CD14-positive monocyte (primary cell): ENCODE results near the gene EYA4. TPM values are rescaled to one million over a fixed set of nuclear protein-coding genes. Genes with fewer than 3 reads are reported as not detected.

ENCODE experiments used
- DNase-seq, 3 donors: peaks; one replicate each; pipeline ENCODE4 v3.0.0-alpha.2; 2011 to 2022
- H2AFZ ChIP-seq: 2 replicates; pipeline ENCODE4 v1.6.0; 2012; ENCODE audit warnings: mild to moderate bottlenecking, low read depth, low read length, inconsistent platforms; ENCODE audit not compliant: insufficient read depth, poor library complexity, severe bottlenecking
- H3K27ac ChIP-seq, 2 donors: 1 replicate in 1 of 2; 2 replicates in 1 of 2; pipeline ENCODE4 v1.5.1; 2012 to 2013; ENCODE audit warnings: low read length in 2 of 2, control low read depth in 1 of 2, inconsistent platforms in 1 of 2, low read depth in 1 of 2, mild to moderate bottlenecking in 1 of 2
- H3K27me3 ChIP-seq, 2 donors: one replicate each; pipeline versions ENCODE4 v1.6.0 to v1.6.1; 2011 to 2013; ENCODE audit warnings: low read length in 2 of 2; ENCODE audit not compliant: control insufficient read depth in 2 of 2, insufficient read depth in 2 of 2
- H3K36me3 ChIP-seq, 2 donors: replicated peaks in 1 of 2; 1 replicate in 1 of 2; 2 replicates in 1 of 2; pipeline versions ENCODE4 v1.5.1 to v1.6.1; 2012 to 2013; ENCODE audit warnings: low read length in 2 of 2, control low read depth in 1 of 2, inconsistent platforms in 1 of 2, mild to moderate bottlenecking in 1 of 2; ENCODE audit not compliant: insufficient read depth in 2 of 2, control insufficient read depth in 1 of 2
- H3K4me1 ChIP-seq, 2 donors: 1 replicate in 1 of 2; 2 replicates in 1 of 2; pipeline versions ENCODE4 v1.5.1 to v1.6.1; 2012 to 2013; ENCODE audit warnings: low read length in 2 of 2, control low read depth in 1 of 2, inconsistent platforms in 1 of 2, mild to moderate bottlenecking in 1 of 2, moderate library complexity in 1 of 2; ENCODE audit not compliant: insufficient read depth in 2 of 2, control insufficient read depth in 1 of 2
- H3K4me2 ChIP-seq: replicated peaks from 2 replicates; pipeline ENCODE3; 2012; ENCODE audit warnings: low read length, moderate library complexity, mild to moderate bottlenecking; ENCODE audit not compliant: poor library complexity, severe bottlenecking; ENCODE audit errors: extremely low read depth
- H3K4me3 ChIP-seq, 3 experiments: fragments of 200-600 bp in 1 of 3; sonication (generic) in 1 of 3; replicated peaks in 1 of 3; 1 replicate in 2 of 3; 2 replicates in 1 of 3; pipeline ENCODE4 v1.5.1; 2011 to 2013; ENCODE audit warnings: low read length in 3 of 3, mild to moderate bottlenecking in 3 of 3, control low read depth in 2 of 3, low read depth in 2 of 3, inconsistent platforms in 1 of 3, moderate library complexity in 1 of 3
- H3K79me2 ChIP-seq: 2 replicates; pipeline ENCODE4 v1.6.0; 2012; ENCODE audit warnings: mild to moderate bottlenecking, control low read depth, inconsistent platforms, low read length, moderate library complexity; ENCODE audit not compliant: insufficient read depth
- H3K9ac ChIP-seq: 2 replicates; pipeline ENCODE4 v1.6.0; 2017; ENCODE audit warnings: low read length, mild to moderate bottlenecking; ENCODE audit not compliant: insufficient read depth, poor library complexity, severe bottlenecking
- H3K9me3 ChIP-seq, 2 donors: replicated peaks in 1 of 2; 1 replicate in 1 of 2; 2 replicates in 1 of 2; pipeline versions ENCODE4 v1.5.1 to v1.6.1; 2012 to 2013; ENCODE audit warnings: low read length in 2 of 2, control low read depth in 1 of 2; ENCODE audit not compliant: control insufficient read depth in 1 of 2, insufficient read depth in 1 of 2
- H4K20me1 ChIP-seq: 2 replicates; pipeline ENCODE4 v1.6.0; 2012; ENCODE audit warnings: mild to moderate bottlenecking, low read length, control low read depth, moderate library complexity; ENCODE audit not compliant: insufficient read depth
- H3K27ac Mint-ChIP-seq, 7 donors: one replicate each; pipeline ENCODE4 v1.8.0; 2020; ENCODE audit warnings: mild to moderate bottlenecking in 7 of 7, mixed read lengths in 7 of 7, moderate library complexity in 6 of 7, inconsistent platforms in 2 of 7
- H3K27me3 Mint-ChIP-seq, 3 donors: one replicate each; pipeline ENCODE4 v1.8.0; 2021 to 2022; ENCODE audit warnings: low read depth in 3 of 3, mild to moderate bottlenecking in 3 of 3, mixed read lengths in 3 of 3, moderate library complexity in 3 of 3, inconsistent platforms in 1 of 3
- H3K36me3 Mint-ChIP-seq, 2 donors: one replicate each; pipeline ENCODE4 v1.8.0; 2020; ENCODE audit warnings: mixed read lengths in 2 of 2, inconsistent platforms in 1 of 2, mild to moderate bottlenecking in 1 of 2
- H3K4me1 Mint-ChIP-seq: one replicate; pipeline ENCODE4 v1.8.0; 2020; ENCODE audit warnings: mild to moderate bottlenecking, mixed read lengths
- H3K4me3 Mint-ChIP-seq, 2 donors: one replicate each; pipeline ENCODE4 v1.8.0; 2020; ENCODE audit warnings: mild to moderate bottlenecking in 2 of 2, mixed read lengths in 2 of 2, moderate library complexity in 1 of 2
- H3K9me3 Mint-ChIP-seq, 7 donors: one replicate each; pipeline ENCODE4 v1.8.0; 2020 to 2022; ENCODE audit warnings: mixed read lengths in 7 of 7, mild to moderate bottlenecking in 6 of 7, moderate library complexity in 6 of 7, inconsistent platforms in 2 of 7
- CTCF ChIP-seq: fragments of 200-600 bp; IDR thresholded peaks from one replicate; pipeline ENCODE4 v1.8.0; 2022; ENCODE audit warnings: antibody characterized with exemption, mild to moderate bottlenecking
- WGBS: methylation state at CpG from one replicate; pipeline ENCODE4 v1.1.5; 2013; ENCODE audit warnings: missing lambda C conversion rate; ENCODE audit not compliant: insufficient coverage; 5-methylcytosine and 5-hydroxymethylcytosine counted together
- intact Hi-C, 2 donors: fragments of 100-400 bp; cut with micrococcal nuclease; formaldehyde crosslinking; loops; one replicate each; pipeline versions ENCODE4 v1.15.0 to v1.15.1; 2023
- polyA plus RNA-seq, 3 donors: library from polyadenylated mRNA; depleted of rRNA in 1 of 3; unstranded in 2 of 3; stranded (reverse) in 1 of 3; fragments of 300-500 nt in 2 of 3; fragments of >200 nt in 1 of 3; fragmentation: Illumina TruSeq in 2 of 3; gene quantifications; 1 replicate in 2 of 3; 2 replicates in 1 of 3; pipeline ENCODE4 v1.2.3, GENCODE V29; 2012 to 2021

Gene EYA4
- polyA plus RNA-seq, 3 donors, result not detected

- Histone ChIP-seq H3K36me3 (no peaks in the 10 kb centered on the region), H3K4me2 (no peak overlapping the region), H3K27me3 (no peaks in the 10 kb centered on the region), H3K4me3 (no peak overlapping the region), H3K9ac (no peak overlapping the region), H3K4me1 (no peaks in the 10 kb centered on the region), H4K20me1 (no peaks in the 10 kb centered on the region), H3K9me3 (no peaks in the 10 kb centered on the region), H3K27ac (no peak overlapping the region), H2AFZ (no peak overlapping the region), H3K79me2 (no peaks in the 10 kb centered on the region)
- Mint-ChIP-seq H3K9me3 (peaks cover 0 to 2% (median 0%) of the 10 kb centered on the region in 7 donors), H3K4me3 (no peak overlapping the region), H3K4me1 (no peaks in the 10 kb centered on the region), H3K27ac (no peak overlapping the region), H3K27me3 (no peaks in the 10 kb centered on the region), H3K36me3 (no peaks in the 10 kb centered on the region)
- WGBS, result no CpG with 5 or more reads among the region's 3 CpGs
- intact Hi-C loops, result no loop called here
- no peak for DNase-seq
- TF ChIP-seq CTCF, result no peak
These were observed 258.5 kb downstream of the EYA4 start for GRCh38 chr6:133499662-133500061.

- intact Hi-C loops, result no loop called here
- Histone ChIP-seq H3K27me3 (no peaks in the 10 kb centered on the region), H4K20me1 (no peaks in the 10 kb centered on the region), H3K36me3 (no peaks in the 10 kb centered on the region), H2AFZ (no peak overlapping the region), H3K9ac (no peak overlapping the region), H3K9me3 (no peaks in the 10 kb centered on the region), H3K4me1 (no peaks in the 10 kb centered on the region), H3K4me3 (no peak overlapping the region), H3K79me2 (no peaks in the 10 kb centered on the region), H3K4me2 (no peak overlapping the region), H3K27ac (no peak overlapping the region)
- Mint-ChIP-seq H3K27me3 (no peaks in the 10 kb centered on the region), H3K4me3 (no peak overlapping the region), H3K27ac (no peak overlapping the region), H3K4me1 (no peaks in the 10 kb centered on the region), H3K9me3 (no peaks in the 10 kb centered on the region), H3K36me3 (no peaks in the 10 kb centered on the region)
- WGBS, result 90% methylated on average over 2 of the region's 4 CpGs
- no peak for DNase-seq
- no peak for TF ChIP-seq CTCF
These were observed 260.6 kb downstream of the EYA4 start for GRCh38 chr6:133501675-133502270.
